ENCODE data around the gene FMN1. TPM values are rescaled to one million over a fixed set of nuclear protein-coding genes. Genes with fewer than 3 reads are reported as not detected.

Gene FMN1
- total and polyA plus RNA-seq, 3 donors from 2014 or later = 17.7 to 53.7 (median 47.4) TPM

DNA sequence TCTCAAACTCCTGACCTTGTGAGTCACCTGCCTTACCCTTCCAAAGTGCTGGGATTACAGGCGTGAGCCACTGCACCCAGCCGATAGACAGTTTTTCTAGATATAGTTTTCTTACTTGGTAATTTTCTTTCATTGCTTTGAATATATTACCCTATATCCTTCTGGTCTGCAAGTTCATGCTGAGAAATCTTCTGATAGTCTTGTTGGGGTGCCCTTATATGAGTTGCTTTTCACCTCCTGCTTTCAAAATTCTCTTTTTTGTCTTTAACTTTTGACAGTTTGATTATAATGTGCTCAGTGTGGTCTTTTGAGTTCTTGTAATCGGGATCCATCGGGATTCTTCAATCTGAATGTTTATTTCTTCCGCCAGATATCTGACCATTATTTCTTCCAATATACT is 259.4 kb downstream of the FMN1 start:
- Histone ChIP-seq H3K36me3 (ENCODE audit: low read depth, missing control alignments) (no peaks in the 10 kb centered on the region), H3K4me1 (no peaks in the 10 kb centered on the region), H3K27ac (no peak overlapping the region), H3K27me3 (no peaks in the 10 kb centered on the region), H3K9me3 (no peaks in the 10 kb centered on the region), H3K4me3 (no peak overlapping the region)
- 94 to 99% methylated on average over 5 of the region's 5 CpGs for WGBS, 2 donors
- DNase-seq = no peak
- TF ChIP-seq POLR2A (IDR thresholded peaks at IDR 0.05) = no peak
- TF ChIP-seq, protein P1, sequence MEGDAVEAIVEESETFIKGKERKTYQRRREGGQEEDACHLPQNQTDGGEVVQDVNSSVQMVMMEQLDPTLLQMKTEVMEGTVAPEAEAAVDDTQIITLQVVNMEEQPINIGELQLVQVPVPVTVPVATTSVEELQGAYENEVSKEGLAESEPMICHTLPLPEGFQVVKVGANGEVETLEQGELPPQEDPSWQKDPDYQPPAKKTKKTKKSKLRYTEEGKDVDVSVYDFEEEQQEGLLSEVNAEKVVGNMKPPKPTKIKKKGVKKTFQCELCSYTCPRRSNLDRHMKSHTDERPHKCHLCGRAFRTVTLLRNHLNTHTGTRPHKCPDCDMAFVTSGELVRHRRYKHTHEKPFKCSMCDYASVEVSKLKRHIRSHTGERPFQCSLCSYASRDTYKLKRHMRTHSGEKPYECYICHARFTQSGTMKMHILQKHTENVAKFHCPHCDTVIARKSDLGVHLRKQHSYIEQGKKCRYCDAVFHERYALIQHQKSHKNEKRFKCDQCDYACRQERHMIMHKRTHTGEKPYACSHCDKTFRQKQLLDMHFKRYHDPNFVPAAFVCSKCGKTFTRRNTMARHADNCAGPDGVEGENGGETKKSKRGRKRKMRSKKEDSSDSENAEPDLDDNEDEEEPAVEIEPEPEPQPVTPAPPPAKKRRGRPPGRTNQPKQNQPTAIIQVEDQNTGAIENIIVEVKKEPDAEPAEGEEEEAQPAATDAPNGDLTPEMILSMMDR (IDR thresholded peaks at IDR 0.05) = no peak
- intact Hi-C loops (cut with DNase I; ENCODE audit: low total_unique reads) = loop anchor here (10.0 kb wide), 1 partner anchor 90 kb away; no protein-coding TSS in a partner anchor

DNA sequence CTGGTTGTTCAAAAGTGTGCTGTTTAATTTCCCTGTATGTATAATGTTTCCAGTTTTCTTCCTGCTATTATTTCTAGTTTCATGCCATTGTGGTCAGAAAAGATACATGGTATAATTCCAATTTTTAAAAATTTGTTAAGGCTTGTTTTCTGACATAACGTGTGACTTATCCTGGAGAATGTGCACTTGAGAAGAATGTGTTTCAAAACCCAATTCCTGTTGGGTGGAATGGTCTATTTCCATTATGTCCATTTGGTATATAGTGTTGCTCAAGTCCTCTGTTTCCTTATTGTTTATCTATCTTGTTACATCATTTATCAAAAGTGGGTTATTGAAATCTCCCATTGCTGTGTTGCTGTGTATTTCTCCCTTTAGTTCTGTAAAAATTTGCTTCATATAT is 261.3 kb downstream of the FMN1 start:
- intact Hi-C loops (cut with DNase I; ENCODE audit: low total_unique reads) = loop anchor here (10.0 kb wide), 1 partner anchor 88 kb away; no protein-coding TSS in a partner anchor
- WGBS, 2 donors = 85 to 90% methylated on average over 1 of the region's 1 CpG
- no peaks in the 10 kb centered on the region for H3K4me1 ChIP-seq
- H3K9me3 ChIP-seq = no peaks in the 10 kb centered on the region
- no peak overlapping the region for H3K27ac ChIP-seq
- no peak overlapping the region for H3K4me3 ChIP-seq
- DNase-seq = no peak
- no peak for TF ChIP-seq POLR2A (IDR thresholded peaks at IDR 0.05)
- TF ChIP-seq, protein P1 (IDR thresholded peaks at IDR 0.05) = no peak
- no peaks in the 10 kb centered on the region for H3K27me3 ChIP-seq
- no peaks in the 10 kb centered on the region for H3K36me3 ChIP-seq (ENCODE audit: low read depth, missing control alignments)

DNA sequence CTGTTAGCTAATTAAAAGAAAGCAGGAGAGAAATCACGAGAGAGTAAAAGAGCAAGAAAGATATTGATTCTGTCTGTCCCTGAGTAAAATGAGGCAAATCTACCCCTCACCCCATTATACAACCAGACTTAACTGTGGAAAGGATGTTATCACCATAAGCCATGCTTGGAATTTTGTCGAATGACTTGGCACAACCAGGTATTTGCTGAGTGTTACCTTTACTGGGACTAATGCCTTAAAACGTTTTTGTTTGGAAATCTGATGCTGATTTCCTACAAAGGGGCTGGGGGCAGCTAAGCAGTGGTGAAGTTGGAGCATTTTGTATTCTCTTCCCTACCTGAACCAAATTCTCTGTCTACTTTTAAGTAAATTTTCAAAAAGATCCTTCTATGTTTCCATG is 265.6 kb downstream of the FMN1 start:
- Histone ChIP-seq H3K4me3 (no peak overlapping the region), H3K9me3 (no peaks in the 10 kb centered on the region), H3K36me3 (ENCODE audit: low read depth, missing control alignments) (no peaks in the 10 kb centered on the region), H3K27me3 (no peaks in the 10 kb centered on the region), H3K4me1 (no peaks in the 10 kb centered on the region), H3K27ac (no peak overlapping the region)
- intact Hi-C loops (cut with DNase I; ENCODE audit: low total_unique reads) = no loop called here
- 49 to 58% methylated on average over 3 of the region's 3 CpGs for WGBS, 2 donors
- TF ChIP-seq, protein P1 (IDR thresholded peaks at IDR 0.05) = no peak
- DNase-seq = no peak

DNA sequence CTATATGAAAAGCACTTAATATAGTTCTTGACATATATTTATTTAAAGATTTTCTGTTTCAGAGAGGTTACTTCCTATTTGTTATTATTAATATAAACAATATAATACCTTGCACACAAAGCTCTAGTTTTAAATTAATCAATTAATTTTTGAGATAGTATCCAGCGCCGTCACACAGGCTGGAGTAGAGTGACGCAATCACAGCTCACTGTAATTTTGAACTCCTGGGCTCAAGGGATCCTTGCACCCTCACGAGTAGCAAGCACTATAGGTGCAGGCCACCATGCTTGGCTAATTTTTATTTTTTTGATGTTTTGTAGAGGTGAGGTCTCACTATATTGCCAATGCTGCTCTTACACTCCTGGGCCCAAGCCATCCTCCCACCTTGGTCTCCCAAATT is 267.4 kb downstream of the FMN1 start:
- 91 to 97% methylated on average over 4 of the region's 4 CpGs for WGBS, 2 donors

DNA sequence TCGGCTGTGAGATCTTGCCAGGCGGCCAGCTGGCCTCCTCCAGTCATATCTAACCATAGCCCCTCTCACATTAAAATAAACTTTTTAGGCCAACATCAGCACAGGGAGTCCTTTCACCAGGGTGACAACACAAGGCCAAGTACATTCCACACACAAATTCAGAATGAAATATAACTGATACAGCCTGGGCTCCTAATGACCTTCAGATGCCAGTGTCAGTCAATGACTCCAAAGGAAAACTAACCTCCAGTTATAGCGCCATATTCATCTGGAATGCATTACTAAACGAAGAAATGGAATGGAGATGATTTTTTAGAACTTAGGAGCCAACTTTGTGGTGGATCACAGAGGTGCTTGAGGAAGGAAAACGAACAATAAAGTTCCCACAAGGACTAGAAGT is 271.3 kb downstream of the FMN1 start:
- Histone ChIP-seq H3K4me3 (no peak overlapping the region), H3K36me3 (ENCODE audit: low read depth, missing control alignments) (no peaks in the 10 kb centered on the region), H3K9me3 (no peaks in the 10 kb centered on the region), H3K27ac (no peak overlapping the region), H3K4me1 (no peaks in the 10 kb centered on the region), H3K27me3 (no peaks in the 10 kb centered on the region)
- no peak for DNase-seq
- intact Hi-C loops (cut with DNase I; ENCODE audit: low total_unique reads) = no loop called here
- 84 to 86% methylated on average over 5 of the region's 5 CpGs for WGBS, 2 donors
- no peak for TF ChIP-seq POLR2A (IDR thresholded peaks at IDR 0.05)
- TF ChIP-seq, protein P1 (IDR thresholded peaks at IDR 0.05) = no peak

More for the DNA sequence above, 267.4 kb downstream of the FMN1 start:
- H3K4me1 ChIP-seq = no peaks in the 10 kb centered on the region
- DNase-seq = no peak
- no peaks in the 10 kb centered on the region for H3K36me3 ChIP-seq (ENCODE audit: low read depth, missing control alignments)
- no peak for TF ChIP-seq POLR2A (IDR thresholded peaks at IDR 0.05)
- TF ChIP-seq, protein P1 (IDR thresholded peaks at IDR 0.05) = no peak
- H3K27ac ChIP-seq = no peak overlapping the region
- H3K9me3 ChIP-seq = no peaks in the 10 kb centered on the region
- intact Hi-C loops (cut with DNase I; ENCODE audit: low total_unique reads) = no loop called here
- no peak overlapping the region for H3K4me3 ChIP-seq
- H3K27me3 ChIP-seq = no peaks in the 10 kb centered on the region

All from testis (tissue), 3 donors.